ENCODE measurements around the gene CRMP1. TPM values are rescaled to one million over a fixed set of nuclear protein-coding genes. Genes with fewer than 3 reads are reported as not detected.

Gene CRMP1
- total and polyA plus RNA-seq, 9 of the 15 experiments (the other 6 are each of a cell fraction or from before 2014, with no cell fraction given), result 0.03 to 0.04 TPM; not detected in 7

- no peak for TF ChIP-seq MLX (CRISPR knock-in tag; conservative IDR thresholded peaks at IDR 0.05)
- no peak for TF ChIP-seq XRCC3 (IDR thresholded peaks at IDR 0.05)
These were observed 38.6 kb upstream of the CRMP1 start (continued) for GRCh38 chr4:5931526-5931925.

GRCh38 chr4:5930876-5931275, 38.0 kb upstream of the CRMP1 start:
- H2AFZ ChIP-seq (ENCODE audit: low read depth, low read length), result no peak overlapping the region
- H3K27me3 ChIP-seq (ENCODE audit: control insufficient read depth in 2 of 2, insufficient read depth in 2 of 2, low read length in 2 of 2), result peaks cover 5 to 34% of the 10 kb centered on the region in 2 experiments; a peak in 3 of 5 replicates
- no peak for ATAC-seq
- TF ChIP-seq RFX7 (CRISPR knock-in tag; IDR thresholded peaks at IDR 0.05) (no peak), TOE1 (IDR thresholded peaks at IDR 0.05; ENCODE audit: borderline replicate concordance) (no peak), TOE1 (CRISPR knock-in tag; IDR thresholded peaks at IDR 0.05; ENCODE audit: borderline replicate concordance, low read depth) (no peak), ZNF318 (IDR thresholded peaks at IDR 0.05; ENCODE audit: borderline replicate concordance in 1 of 2, low read depth in 1 of 2) (no peak), GTF2E2 (tag; IDR thresholded peaks at IDR 0.05) (no peak), ZNF224 (CRISPR knock-in tag; IDR thresholded peaks at IDR 0.05) (no peak), ZNF165 (CRISPR knock-in tag; IDR thresholded peaks at IDR 0.05; ENCODE audit: borderline replicate concordance) (no peak), NELFE (IDR thresholded peaks at IDR 0.05; ENCODE audit: insufficient read depth, insufficient read length) (no peak)
- POLR2A ChIA-PET, result no interaction called here
- CTCF ChIA-PET (ENCODE audit: low intra/inter-chr PET ratio), result no interaction called here
- H3K27ac ChIP-seq (ENCODE audit: extremely low read depth, low read depth, low read length), result no peak overlapping the region
- intact Hi-C loops (cut with micrococcal nuclease) (no loop called here), in situ Hi-C loops (cut with MboI) (no loop called here)
- no peaks in the 10 kb centered on the region for H3K4me1 ChIP-seq (replicated peaks in 1 of 2; ENCODE audit: control insufficient read depth in 2 of 2, insufficient read depth in 2 of 2, low read length in 2 of 2)
- no peaks in the 10 kb centered on the region for H3K9me3 ChIP-seq (replicated peaks; ENCODE audit: control insufficient read depth, insufficient read depth, low read depth, low read length)
- no peaks in the 10 kb centered on the region for H3K9me1 ChIP-seq (ENCODE audit: control insufficient read depth, insufficient read depth, low read length)
- no TSS peak for BruUV-seq (replicated peaks)
- no peaks in the 10 kb centered on the region for H4K20me1 ChIP-seq (replicated peaks; ENCODE audit: control insufficient read depth, insufficient read depth, low read length)
- no peaks in the 10 kb centered on the region for H3K79me2 ChIP-seq (ENCODE audit: control insufficient read depth, insufficient read depth, low read length)
- no peak overlapping the region for H3K4me2 ChIP-seq (ENCODE audit: insufficient read depth, low read length)
- 2% methylated on average over 7 of the region's 7 CpGs for WGBS (ENCODE audit: insufficient coverage, low coverage, missing lambda C conversion rate)
- DNase-seq (ENCODE audit: extremely low read depth in 1 of 4, low spot score in 3 of 4), result no peak
- no peak for FAIRE-seq
- H3K9ac ChIP-seq (ENCODE audit: insufficient read depth in 1 of 2, low read depth in 2 of 2, low read length in 2 of 2), result no peak overlapping the region
- no peak overlapping the region for H3K4me3 ChIP-seq
- no peaks in the 10 kb centered on the region for H3K36me3 ChIP-seq (ENCODE audit: control insufficient read depth, insufficient read depth, low read length)
